Kidney glomerular epithelial cell (primary cell): ENCODE results near the gene PHEX.
A peak's percentile ranks its signal among the peaks of the same experiment; 100 is the strongest.

Experiments used
- DNase-seq: peaks from one replicate; lab custom pipeline; 2025; lab: John Stamatoyannopoulos, UW

The PHEX gene

DNA sequence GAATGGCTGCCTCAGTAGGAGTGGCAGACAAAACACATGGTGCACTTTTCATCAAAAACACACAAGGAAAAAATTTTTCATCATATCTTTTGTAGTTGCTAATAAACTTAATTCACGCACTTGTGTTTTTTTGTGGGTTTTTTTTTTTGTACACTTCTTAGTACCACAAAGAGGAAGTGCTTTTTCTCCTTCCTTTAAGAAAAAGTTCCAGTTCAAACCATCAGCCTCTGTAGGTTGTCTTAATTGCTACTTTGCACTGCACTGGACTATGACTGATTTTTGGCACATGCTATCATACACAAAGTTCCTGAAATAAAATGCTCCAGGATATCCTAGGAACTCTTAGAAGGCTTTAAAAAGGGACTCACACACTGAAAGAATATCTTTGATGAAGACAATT, at the start of gene PHEX:
TSS of gene PHEX (plus strand) at position 242 of the 400 bp plus-strand sequence. CDS start 681 bp downstream, outside the sequence.
- no peak for DNase-seq

DNA sequence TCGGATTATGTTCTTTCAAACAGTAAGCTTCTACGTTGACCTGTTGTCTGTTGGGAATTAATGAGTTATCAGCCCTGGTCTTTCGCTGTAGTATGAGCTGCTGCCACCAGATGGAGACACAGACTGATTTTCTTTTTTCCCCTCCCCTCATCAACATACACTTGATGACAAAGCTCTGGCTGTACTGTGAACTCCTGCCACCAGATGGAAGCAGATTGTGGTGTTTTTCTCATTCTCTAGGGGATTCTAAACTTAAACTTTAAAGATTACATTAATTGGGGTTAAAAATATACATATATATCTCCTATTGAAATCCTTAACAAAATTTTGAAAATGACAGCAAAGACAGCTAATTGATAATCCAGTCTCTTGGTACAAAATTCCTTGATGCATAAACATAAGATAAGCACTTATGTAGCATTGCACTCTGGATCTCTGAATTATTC, 46.8 kb upstream of the PHEX start:
- peak; percentile 55 for DNase-seq

DNA sequence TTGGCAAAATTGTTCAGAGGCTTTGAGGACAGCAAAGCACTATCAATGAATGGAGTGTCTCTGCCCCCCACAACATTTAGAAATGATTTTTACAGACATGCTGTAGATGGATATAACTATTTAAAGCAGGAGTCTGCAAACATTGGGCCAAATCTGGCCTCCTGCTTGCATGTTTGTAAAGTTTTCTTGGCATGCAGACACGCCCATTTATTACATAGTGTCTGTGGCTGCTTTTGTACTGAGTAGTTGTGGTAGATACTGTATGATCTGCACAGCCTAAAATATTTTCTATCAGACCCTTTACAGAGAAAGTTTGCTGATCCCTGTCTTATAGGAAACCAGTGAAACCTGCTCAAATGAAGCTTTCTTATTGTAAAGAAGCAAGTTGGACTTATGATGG, 45.5 kb upstream of the PHEX start:
- DNase-seq, result no peak

DNA sequence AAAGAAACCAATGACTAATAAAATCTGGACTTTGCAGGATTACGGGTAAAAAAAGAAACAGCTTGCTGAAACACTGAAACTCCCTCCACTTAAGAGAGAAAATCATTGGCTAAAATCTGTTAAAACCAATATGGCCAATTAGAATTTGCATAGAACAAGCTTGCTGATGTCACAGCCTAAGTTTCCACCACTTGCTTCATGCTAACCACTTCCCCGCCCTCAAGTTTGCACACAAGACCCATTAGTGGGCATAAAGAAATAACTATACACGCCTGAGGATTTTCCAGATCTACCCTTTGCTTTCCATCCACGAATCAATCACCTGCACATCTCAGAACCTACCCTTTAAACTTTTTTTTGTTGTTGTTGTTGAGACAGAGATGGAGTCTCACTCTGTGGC, 42.7 kb upstream of the PHEX start:
- DNase-seq, result no peak

DNA sequence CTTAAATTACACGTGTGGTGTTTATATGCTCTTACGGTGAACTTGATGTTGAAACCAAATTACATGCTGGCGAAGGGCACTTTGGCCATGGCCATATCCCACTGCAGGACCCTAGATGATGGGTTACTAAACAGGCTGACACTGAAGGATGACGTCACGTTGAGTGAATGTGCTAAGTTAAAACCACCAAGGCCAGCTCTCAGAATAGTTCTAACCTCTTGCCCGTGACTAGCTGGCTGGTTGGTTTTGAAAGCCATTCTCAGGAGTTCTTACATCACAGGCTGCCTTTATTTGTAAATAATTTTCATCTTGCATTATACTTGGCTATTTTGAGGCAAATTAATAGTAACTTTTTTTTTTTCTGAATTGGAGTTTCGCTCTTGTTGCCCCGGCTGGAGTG, 41.3 kb upstream of the PHEX start:
- no peak for DNase-seq

DNA sequence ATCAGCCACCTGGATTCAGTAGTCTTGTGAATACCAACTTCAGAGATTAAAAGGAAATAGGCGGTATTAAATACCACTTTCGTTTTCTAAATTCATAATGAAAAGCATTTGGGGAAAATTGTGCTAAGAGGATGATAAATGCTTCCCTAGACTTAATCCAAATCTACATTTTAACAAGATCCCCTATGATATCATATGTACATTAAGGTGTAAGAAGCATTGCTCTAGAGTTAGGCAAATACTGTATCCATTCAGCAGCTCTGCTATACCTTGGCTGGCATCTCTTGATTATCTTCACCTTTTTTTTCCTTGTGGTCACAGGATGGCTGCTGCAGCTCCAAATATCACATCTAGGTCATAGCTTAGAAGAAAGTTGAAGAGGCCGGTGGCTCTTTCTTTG, 40.6 kb upstream of the PHEX start:
- no peak for DNase-seq

DNA sequence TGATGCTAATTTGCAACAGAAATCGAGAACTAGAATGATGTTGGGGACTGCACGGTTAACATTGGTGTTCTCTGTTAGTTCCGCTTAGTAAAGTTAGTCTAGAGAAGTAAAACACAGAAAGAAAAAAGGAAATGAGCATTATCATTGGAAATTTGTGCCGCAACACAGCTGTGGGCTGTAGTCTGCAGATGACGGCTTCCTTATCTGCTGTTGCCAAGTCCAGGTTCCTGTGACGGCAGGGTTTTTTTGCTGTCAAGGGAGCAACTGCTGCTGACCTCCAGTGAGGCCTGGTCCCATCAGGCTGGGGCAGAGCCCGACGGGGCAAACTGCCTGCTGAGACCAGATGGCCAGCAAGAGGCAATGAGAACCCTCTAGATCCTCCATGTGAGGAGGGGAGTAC, 38.9 kb upstream of the PHEX start:
- DNase-seq, result no peak

DNA sequence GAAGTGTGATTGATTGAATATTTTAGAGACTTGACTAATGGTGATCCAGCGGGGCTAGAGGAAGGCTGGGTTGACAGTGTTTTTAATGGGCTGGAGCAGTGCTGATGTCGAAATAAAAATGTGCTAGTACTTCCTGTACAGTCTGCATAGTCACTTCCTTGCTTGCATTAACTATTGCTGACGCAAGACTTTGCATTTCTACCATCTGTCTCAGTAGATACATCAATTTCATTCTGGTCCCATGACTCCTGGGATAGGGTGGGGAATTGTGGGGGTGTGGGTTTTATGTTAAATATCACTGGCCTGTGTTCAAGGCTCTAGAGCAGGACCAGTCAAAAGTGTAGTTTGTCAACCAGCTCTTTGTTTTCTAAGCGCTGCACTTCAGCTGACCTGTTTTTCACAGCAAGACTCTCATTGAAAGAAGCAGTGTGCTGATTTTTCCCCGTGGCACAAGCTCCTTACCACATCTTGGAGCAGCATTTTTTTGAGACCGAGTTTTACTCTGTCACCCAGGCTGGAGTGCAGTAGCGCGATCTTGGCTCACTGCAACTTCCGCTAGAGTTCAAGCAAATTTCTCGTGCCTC, 35.2 kb upstream of the PHEX start:
- DNase-seq, result no peak

DNA sequence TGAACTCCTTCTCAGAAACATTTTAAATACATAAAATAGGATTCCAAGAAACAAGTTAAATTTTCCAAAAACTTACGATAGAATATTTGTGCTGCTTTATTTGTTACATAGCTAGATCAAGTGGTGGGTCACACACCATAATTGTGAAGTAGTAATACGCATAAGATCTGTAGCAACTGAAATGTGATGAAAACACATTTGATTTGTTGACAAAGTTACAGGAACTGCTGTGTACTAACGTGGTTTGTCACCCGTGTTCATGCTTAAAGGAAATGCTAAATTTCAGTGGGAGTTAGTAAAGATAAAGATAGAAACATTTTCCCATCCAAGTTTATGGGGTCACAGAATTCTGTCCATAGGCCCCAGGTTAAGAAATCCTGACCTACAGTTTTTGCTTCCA, 34.1 kb upstream of the PHEX start:
- no peak for DNase-seq

DNA sequence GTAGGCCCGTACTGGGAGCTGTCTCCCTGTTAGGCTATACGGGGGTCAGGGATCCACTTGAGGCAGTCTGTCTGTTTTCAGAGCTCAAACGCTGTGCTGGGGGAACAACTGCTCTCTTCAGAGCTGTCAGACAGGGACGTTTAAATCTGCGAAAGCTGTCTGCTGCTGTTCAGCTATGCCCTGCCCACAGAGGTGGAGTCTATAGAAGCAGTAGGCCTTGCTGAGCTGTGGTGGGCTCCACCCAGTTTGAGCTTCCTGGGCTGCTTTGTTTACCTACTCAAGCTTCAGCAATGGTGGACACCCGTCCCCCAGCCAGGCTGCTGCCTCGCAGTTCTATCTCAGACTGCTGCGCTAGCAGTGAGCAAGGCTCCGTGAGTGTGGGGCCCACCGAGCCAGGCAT, 27.3 kb upstream of the PHEX start:
- no peak for DNase-seq

DNA sequence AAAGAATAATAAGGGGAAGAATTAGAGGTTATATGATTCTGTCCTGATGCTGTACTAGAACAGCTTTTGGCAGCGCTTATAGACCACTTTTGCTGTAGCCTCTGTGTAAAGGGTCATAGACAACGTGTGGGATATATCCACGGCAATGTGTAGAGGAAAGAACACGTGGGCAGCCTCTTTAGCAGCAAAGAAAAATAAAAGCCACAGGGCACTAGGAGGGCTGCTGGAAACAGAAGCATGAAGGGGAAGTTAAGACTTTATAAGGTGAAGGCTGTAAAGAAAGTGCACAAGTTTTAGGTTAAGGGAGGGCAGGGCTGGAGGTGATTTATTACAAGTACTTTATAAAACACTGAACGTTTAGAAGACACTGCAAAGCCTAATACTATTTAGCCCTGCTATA, 20.1 kb upstream of the PHEX start:
- no peak for DNase-seq

DNA sequence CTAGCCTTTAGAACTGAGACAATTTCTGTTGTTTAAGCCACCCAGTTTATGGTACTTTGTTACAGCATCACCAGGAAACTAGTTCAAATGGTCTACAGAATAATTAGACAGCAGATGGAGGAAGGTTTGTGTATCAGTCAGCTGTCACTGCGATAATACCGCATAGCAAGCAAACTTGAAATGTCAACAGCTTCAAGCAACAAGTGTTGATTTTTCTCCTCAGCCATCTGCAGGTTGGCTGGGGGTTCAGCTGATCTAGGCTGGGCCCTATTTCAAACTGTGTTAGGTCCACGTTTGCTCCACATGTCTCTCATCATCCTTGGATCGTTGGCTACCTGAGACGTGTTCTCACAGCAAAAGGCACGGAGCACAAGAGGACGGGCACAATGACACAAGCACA, 19.2 kb upstream of the PHEX start:
- DNase-seq, result no peak

DNA sequence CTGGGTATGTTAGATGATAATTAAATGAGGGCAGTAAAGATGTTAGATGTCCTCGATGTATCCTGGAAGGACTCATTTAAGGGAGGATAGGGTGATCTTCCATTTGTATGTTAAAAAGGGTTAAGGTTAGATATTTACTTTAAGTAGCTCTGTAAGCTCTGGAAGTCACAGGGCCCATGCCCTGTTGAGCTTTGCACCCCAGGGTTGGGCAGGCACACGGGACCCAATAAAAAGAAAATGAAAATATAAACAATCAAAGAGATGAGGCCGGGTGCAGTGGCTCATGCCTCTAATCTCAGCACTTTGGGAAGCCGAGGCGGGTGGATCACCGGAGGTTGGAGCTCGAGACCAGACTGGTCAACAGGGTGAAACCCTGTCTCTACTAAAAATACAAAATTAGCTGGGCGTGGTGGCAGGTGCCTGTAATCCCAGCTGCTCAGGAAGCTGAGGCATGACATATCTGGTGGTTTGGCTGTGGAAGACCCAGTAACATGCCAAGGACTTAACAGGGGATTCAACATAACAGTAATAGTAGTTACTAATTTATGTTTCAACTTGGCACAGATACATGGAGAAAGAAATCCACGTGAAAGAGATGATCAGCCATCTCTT, 16.9 kb upstream of the PHEX start:
- DNase-seq, result no peak

DNA sequence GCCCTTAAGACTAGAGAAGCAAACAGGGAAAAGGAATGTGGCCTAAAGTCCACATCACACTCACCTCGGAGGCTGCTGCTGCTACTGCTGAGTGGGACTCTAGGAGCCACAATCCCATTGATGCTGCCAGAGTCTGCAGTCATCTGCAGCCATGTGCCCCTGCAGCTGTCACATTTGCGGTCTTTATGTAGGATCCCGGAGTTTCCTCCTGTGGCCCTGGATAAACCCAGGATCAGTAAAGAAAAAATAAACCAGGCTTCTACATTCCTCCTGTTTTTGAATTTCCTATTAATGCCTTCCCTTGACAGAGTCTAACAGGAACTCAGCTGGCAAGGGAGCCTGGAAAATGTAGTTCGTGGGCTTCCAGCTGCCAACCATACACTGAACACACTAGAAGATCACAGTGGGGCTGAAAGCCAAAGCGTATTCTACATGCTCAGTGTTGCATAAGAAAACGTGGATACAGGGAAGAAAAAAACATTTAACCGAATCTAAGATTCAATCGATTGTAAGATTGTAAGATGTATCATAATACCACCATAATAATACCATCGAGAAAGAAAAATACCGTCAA, 10.3 kb upstream of the PHEX start:
- no peak for DNase-seq

DNA sequence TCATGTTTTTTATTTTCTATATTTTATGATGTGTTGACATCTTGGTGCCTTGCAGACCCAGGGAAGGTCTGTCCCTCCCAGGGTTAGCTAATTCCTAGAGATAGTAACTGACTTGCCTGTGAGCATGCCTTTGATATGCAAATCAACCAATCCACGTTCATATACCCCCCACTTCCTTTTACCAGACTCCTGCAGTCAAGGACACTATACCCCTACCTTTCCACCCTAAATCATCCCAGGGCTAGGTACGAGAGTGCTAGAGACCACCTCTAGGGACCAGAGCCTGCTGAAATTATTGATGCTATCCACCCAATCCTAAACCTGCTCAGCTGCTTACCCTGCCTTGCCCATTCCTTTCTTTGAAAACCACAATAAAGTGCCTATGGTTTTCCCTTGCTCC, 7.5 kb upstream of the PHEX start:
- no peak for DNase-seq

DNA sequence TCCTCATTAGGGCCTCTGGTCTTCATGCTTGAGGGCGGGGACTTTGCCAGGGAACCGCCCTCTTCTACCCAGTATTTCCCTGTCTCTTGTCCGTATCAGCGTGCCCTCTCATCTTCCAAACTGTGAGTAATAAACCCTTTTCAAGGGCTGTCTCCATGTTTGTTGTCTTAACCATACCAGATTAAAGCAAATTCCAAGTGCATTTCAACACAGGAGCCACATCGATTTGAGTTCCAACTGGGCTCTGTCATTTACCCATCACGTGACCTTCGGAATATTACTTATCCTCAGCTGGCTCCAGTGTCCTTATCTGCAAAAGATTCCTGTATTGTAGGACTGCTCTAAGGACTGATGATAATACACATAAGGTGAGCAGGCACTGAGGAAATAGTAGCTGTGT, 6.4 kb upstream of the PHEX start:
- no peak for DNase-seq

DNA sequence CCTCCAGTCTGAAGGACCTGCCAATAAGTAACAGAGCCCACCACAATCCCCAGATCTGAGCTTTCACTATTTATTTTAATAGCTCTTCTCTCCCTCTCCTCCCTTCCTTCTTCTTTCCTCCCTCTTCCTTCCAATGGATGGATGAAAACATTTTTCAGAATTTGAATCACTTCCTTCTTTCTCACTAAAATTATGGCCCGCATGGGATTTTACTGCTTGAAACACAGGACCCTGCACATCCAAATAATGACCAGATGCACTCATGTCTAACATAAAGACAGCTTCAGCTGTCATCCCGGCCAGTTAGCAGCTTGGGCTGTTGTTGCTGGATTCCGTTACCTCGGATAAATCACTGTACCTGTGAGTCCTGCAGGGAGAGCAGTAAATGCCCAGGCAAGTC, 5.4 kb upstream of the PHEX start:
- no peak for DNase-seq

DNA sequence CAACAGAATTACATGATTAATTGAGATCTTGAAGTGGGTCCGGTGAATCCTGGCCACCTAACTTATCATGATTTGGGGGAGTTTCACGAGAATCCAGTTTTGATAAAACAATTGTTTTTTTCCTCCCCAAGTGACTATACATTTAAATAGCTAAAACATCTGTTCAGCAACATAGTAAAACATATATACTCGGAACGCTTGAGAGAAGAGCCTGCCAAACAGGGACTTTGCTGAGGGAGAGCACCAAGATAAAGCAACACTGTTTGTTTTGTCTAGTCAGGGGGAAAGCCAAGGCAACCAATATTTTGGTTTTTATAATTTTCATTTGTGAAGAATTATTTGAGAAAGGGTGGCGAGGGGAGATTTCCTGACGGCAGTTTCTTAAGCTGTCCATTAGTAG, 381 bp downstream of the PHEX start:
- no peak for DNase-seq

DNA sequence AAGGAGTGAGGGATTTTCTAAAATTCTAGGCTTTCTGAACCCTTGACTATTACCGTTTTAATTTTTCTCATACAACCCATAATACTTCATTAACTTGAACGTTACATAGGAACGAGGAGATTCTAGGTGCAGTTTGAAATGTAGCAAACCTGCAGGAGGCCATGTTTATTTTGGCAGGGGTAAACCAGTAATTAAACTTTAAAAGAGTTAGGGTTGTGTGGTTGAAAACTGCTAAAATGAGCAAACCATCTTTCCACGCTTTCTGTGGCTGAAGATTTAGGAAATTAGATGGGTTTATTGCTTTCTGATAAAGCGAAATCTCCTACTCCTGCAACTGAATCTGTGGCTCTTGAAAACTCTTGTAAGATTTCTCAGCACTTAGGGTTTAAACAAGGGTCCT, 1.7 kb downstream of the PHEX start:
- DNase-seq, result no peak

DNA sequence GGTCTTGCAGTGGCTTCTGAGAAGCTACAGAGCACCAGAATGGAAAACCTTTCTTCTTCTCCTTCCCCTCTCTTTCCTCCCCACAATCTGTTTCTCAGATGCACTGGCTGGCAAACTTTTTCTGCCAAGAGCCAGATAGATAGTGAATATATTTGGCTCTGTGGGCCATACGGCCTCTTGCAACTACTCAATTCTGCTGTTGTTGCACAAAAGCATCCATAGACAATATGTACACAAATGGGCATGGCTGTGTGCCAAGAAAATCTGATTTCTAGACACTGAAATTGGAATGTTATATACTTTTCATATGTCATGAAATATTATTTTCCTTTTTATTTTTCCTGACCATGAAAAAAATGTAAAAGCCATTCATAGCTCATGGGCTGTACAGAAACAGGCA, 3.1 kb downstream of the PHEX start:
- DNase-seq, result no peak

DNA sequence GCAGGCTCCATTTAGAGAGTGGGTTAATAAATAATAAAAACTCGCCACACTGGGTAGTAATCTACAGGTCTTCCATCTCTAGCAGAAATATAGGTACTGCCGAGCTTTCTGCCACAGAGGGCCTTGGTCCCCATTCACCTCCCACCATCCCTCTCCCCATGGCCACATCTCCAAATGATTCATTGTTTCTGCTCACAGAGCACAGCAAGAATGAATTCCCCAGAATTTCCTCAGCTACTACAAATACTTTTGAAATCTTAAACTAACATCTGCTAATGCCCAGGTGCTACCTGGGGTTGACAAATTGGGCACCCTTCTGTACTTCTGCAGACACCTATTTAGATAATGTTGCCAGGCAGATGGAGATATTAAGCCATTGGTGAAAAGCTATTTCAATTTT, 5.1 kb downstream of the PHEX start:
- DNase-seq, result peak; percentile 2

DNA sequence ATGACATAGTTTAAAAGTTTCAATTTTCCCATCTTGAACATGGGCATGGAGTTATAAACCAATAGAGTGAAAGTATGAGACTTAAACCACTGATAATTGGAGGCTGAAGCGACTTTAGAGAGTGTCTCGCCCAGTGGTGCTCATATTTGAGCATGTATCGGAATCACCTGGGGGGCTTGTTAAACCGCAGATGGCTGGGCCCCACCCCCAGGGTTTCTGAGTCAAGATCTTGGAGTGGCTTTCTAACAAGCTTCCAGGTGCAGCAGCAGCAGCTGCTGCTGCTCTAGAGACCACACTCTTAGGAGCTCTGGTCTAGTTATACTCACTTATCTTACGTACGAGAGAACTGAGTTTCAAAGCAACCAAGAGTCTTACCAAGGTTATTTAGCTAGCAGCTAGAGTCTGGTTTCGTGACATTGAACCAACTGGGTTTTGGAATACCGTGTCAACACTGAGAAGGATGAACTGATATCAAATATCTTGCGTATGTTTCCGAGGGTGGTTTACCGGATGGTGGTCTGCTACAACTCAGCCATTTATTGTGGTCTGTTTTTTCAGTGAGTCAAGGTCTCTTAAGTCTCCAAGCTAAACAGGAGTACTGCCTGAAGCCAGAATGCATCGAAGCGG, 5.9 kb downstream of the PHEX start:
- no peak for DNase-seq

DNA sequence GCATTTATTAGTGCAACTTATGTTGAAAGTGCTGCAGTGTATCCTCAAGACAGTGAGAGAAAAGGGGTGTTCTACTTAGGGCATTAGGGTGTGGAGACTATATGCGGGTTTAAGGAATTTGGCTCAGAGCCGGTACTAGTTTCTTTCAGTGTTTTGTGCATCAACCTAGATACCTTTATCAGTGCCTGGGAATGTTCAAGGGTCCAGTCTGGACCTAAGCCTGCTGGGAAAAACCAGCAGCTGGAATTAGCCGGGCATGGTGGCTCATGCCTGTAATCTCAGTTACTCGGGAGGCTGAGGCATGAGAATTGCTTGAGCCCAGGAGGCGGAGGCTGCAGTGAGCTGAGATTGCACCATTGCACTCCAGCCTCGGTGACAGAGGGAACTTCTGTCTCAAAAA, 7.4 kb downstream of the PHEX start:
- no peak for DNase-seq

DNA sequence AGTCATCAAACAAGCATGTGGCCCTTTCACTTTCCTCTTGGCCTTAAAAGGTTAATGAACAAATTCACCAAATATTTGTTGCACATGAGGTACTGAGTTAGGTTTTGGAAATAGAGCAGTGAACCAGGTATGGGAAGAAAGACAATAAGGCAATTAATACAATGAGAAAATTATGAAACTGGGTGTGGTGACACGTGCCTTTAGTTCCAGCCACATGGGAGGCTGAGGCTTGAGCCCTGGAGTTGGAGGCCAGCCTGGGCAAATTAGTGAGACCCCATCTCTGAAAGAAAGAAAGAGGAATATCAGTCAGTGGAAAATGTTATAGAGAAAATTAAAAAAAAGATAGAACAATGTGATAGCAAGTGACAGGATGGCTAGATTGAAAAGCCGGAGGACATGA, 8.1 kb downstream of the PHEX start:
- DNase-seq, result no peak
